ENCODE data around the gene URB1. TPM values are rescaled to one million over a fixed set of nuclear protein-coding genes. Genes with fewer than 3 reads are reported as not detected.

The URB1 gene
- polyA plus RNA-seq, 2 of the 4 experiments (the other 2 are of a cell fraction), result 8.7 to 10.1 TPM

DNA sequence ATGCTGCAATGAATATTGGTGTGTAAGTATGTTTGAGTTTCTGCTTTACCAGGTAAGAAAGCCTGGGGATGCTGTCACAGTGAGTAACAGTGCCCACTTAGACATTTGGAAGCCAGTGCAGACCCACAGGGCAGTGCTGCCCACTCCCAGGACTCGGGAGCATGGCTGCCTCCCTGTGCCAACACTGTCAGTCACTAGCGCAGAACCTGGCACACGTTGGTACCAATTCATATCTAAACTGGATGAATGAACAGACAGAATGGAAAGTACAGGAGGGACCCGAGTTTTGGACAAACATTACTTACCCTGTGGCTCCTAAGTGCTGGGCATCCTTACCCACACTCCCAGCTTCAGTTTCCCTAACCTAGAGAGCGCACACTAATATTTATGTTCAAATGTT lies 18.1 kb upstream of the URB1 start:
- Histone ChIP-seq H3K27ac (peak overlapping the region; percentile 98 to 100), H3K9me3 (no peaks in the 10 kb centered on the region), H3K4me2 (peak overlapping the region; percentile 99), H3K4me1 (peaks cover 20% of the 10 kb centered on the region), H3K4me3 (peak overlapping the region; percentile 58)
- DNase-seq (ENCODE audit: low read depth in 1 of 2, low spot score in 1 of 2) (no peak), FAIRE-seq (no peak), ATAC-seq (no peak)
- CTCF ChIA-PET, result interaction anchor here (1.4 to 9.2 kb wide), 3 partner anchors 8 to 189 kb away, joined by 3 to 61 read pairs (median 5); no protein-coding TSS in a partner anchor
- WGBS (ENCODE audit: missing lambda C conversion rate), result 65% methylated on average over 5 of the region's 5 CpGs
- TF ChIP-seq RCOR1 (IDR thresholded peaks at IDR 0.05; ENCODE audit: low read depth, low read length) (no peak), RAD21 (conservative IDR thresholded peaks at IDR 0.05 in 1 of 2, IDR thresholded peaks at IDR 0.05 in 1 of 2) (no peak), EP300 (IDR thresholded peaks at IDR 0.05) (no peak), FOSB (CRISPR knock-in tag; IDR thresholded peaks at IDR 0.05) (no peak), KDM1A (IDR thresholded peaks at IDR 0.05; ENCODE audit: low read depth) (no peak), HDAC2 (IDR thresholded peaks at IDR 0.05) (no peak), SMC3 (IDR thresholded peaks at IDR 0.05) (no peak), HOXB13 (CRISPR knock-in tag; IDR thresholded peaks at IDR 0.05; ENCODE audit: low read depth) (no peak)
- TF ChIP-seq, protein P1, sequence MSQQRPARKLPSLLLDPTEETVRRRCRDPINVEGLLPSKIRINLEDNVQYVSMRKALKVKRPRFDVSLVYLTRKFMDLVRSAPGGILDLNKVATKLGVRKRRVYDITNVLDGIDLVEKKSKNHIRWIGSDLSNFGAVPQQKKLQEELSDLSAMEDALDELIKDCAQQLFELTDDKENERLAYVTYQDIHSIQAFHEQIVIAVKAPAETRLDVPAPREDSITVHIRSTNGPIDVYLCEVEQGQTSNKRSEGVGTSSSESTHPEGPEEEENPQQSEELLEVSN (IDR thresholded peaks at IDR 0.05; ENCODE audit: borderline replicate concordance, low read depth), result no peak
- TF ChIP-seq, protein P2, sequence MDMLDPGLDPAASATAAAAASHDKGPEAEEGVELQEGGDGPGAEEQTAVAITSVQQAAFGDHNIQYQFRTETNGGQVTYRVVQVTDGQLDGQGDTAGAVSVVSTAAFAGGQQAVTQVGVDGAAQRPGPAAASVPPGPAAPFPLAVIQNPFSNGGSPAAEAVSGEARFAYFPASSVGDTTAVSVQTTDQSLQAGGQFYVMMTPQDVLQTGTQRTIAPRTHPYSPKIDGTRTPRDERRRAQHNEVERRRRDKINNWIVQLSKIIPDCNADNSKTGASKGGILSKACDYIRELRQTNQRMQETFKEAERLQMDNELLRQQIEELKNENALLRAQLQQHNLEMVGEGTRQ (IDR thresholded peaks at IDR 0.05), result no peak
- TF ChIP-seq, protein P3, sequence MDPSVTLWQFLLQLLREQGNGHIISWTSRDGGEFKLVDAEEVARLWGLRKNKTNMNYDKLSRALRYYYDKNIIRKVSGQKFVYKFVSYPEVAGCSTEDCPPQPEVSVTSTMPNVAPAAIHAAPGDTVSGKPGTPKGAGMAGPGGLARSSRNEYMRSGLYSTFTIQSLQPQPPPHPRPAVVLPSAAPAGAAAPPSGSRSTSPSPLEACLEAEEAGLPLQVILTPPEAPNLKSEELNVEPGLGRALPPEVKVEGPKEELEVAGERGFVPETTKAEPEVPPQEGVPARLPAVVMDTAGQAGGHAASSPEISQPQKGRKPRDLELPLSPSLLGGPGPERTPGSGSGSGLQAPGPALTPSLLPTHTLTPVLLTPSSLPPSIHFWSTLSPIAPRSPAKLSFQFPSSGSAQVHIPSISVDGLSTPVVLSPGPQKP (IDR thresholded peaks at IDR 0.05; ENCODE audit: low read depth, low read length), result no peak
- POLR2A ChIA-PET, result interaction anchor here (1.0 to 1.9 kb wide), 2 partner anchors 59 to 65 kb away, joined by 3 to 5 read pairs; no protein-coding TSS in a partner anchor

GRCh38 chr21:32410291-32410690 lies 17.5 kb upstream of the URB1 start:
- Histone ChIP-seq H3K9me3 (no peaks in the 10 kb centered on the region), H3K4me2 (peak overlapping the region; percentile 99; the same call in 2 of the 3 replicates), H3K4me3 (no peak overlapping the region), H3K4me1 (peaks cover 14% of the 10 kb centered on the region), H3K27ac (peak overlapping the region; percentile 98 to 100; a peak in 3 of 6 replicates)
- no peak for FAIRE-seq
- TF ChIP-seq MAFK (IDR thresholded peaks at IDR 0.05; ENCODE audit: partially characterized antibody), result no peak
- TF ChIP-seq PHF8 (IDR thresholded peaks at IDR 0.05; ENCODE audit: borderline replicate concordance, low read depth), result no peak
- TF ChIP-seq RARB (CRISPR knock-in tag; IDR thresholded peaks at IDR 0.05), result no peak
- no peak for TF ChIP-seq PBX3 (IDR thresholded peaks at IDR 0.05)
- no peak for TF ChIP-seq KDM1A (IDR thresholded peaks at IDR 0.05; ENCODE audit: low read depth)
- TF ChIP-seq BHLHE40 (IDR thresholded peaks at IDR 0.05; ENCODE audit: low read depth, low read length), result no peak
- no peak for TF ChIP-seq ESRRA (IDR thresholded peaks at IDR 0.05; ENCODE audit: borderline replicate concordance, low read length)
- no peak for TF ChIP-seq ZSCAN20 (CRISPR knock-in tag; IDR thresholded peaks at IDR 0.05)
- no peak for TF ChIP-seq CBX2 (IDR thresholded peaks at IDR 0.05; ENCODE audit: borderline replicate concordance, low read depth)
- TF ChIP-seq GATA3 (IDR thresholded peaks at IDR 0.05; ENCODE audit: borderline replicate concordance), result no peak
- no peak for TF ChIP-seq HDAC2 (IDR thresholded peaks at IDR 0.05)
- no peak for TF ChIP-seq RCOR1 (IDR thresholded peaks at IDR 0.05; ENCODE audit: low read depth, low read length)
- TF ChIP-seq, protein P4, sequence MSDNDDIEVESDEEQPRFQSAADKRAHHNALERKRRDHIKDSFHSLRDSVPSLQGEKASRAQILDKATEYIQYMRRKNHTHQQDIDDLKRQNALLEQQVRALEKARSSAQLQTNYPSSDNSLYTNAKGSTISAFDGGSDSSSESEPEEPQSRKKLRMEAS (IDR thresholded peaks at IDR 0.05), result no peak
- TF ChIP-seq ZFP36 (IDR thresholded peaks at IDR 0.05; ENCODE audit: borderline replicate concordance, partially characterized antibody), result no peak
- CTCF ChIA-PET, result interaction anchor here (9.2 kb wide), 1 partner anchor 190 kb away, joined by 61 read pairs; no protein-coding TSS in a partner anchor
- DNase-seq (ENCODE audit: low read depth in 1 of 2, low spot score in 1 of 2), result no peak
- 84% methylated on average over 4 of the region's 4 CpGs for WGBS (ENCODE audit: missing lambda C conversion rate)
- POLR2A ChIA-PET, result no interaction called here
- no peak for ATAC-seq

Data from A549 (cell line).